ENCODE data around the gene PCDH18. TPM values are rescaled to one million over a fixed set of nuclear protein-coding genes. Genes with fewer than 3 reads are reported as not detected.
A peak's percentile ranks its signal among the peaks of the same experiment; 100 is the strongest.

The PCDH18 gene
- total RNA-seq, 4 donors from 2014 or later = 6.3 to 46.2 (median 11.1) TPM

GRCh38 chr4:137559801-137560200 lies 27.5 kb upstream of the PCDH18 start:
- Histone ChIP-seq H3K4me1 (no peaks in the 10 kb centered on the region), H3K36me3 (no peaks in the 10 kb centered on the region), H3K27ac (no peak overlapping the region), H3K27me3 (no peaks in the 10 kb centered on the region), H3K9me3 (no peaks in the 10 kb centered on the region), H3K4me3 (no peak overlapping the region)
- no peak for DNase-seq
- TF ChIP-seq POLR2A (IDR thresholded peaks at IDR 0.05) (no peak), CTCF (IDR thresholded peaks at IDR 0.05) (no peak)

GRCh38 chr4:137558951-137559350 lies 26.7 kb upstream of the PCDH18 start:
- TF ChIP-seq CTCF (IDR thresholded peaks at IDR 0.05) = no peak
- no peak for TF ChIP-seq POLR2A (IDR thresholded peaks at IDR 0.05)
- Histone ChIP-seq H3K4me3 (no peak overlapping the region), H3K4me1 (no peaks in the 10 kb centered on the region)

GRCh38 chr4:137545461-137545861 lies 13.2 kb upstream of the PCDH18 start:
- peak in 1 of 3 donors; percentile 45 for DNase-seq
- peak overlapping the region in 2 of 4 donors; percentile 6 to 52 for H3K27ac ChIP-seq

More at GRCh38 chr4:137558951-137559350, 26.7 kb upstream of the PCDH18 start:
- H3K27me3 ChIP-seq = no peaks in the 10 kb centered on the region
- no peaks in the 10 kb centered on the region for H3K36me3 ChIP-seq
- no peaks in the 10 kb centered on the region for H3K9me3 ChIP-seq
- H3K27ac ChIP-seq = peak overlapping the region in 2 of 4 donors; percentile 19 to 28
- no peak for DNase-seq

GRCh38 chr4:137543648-137544047 lies 11.4 kb upstream of the PCDH18 start:
- Histone ChIP-seq H3K9me3 (no peaks in the 10 kb centered on the region), H3K27me3 (no peaks in the 10 kb centered on the region), H3K4me3 (no peak overlapping the region), H3K36me3 (no peaks in the 10 kb centered on the region), H3K4me1 (no peaks in the 10 kb centered on the region), H3K27ac (peak overlapping the region in 1 of 4 donors; percentile 40)
- DNase-seq = no peak
- TF ChIP-seq POLR2A (IDR thresholded peaks at IDR 0.05) (no peak), CTCF (IDR thresholded peaks at IDR 0.05) (no peak)

More at GRCh38 chr4:137545461-137545861, 13.2 kb upstream of the PCDH18 start:
- Histone ChIP-seq H3K4me3 (no peak overlapping the region), H3K27me3 (no peaks in the 10 kb centered on the region), H3K36me3 (no peaks in the 10 kb centered on the region), H3K9me3 (no peaks in the 10 kb centered on the region), H3K4me1 (no peaks in the 10 kb centered on the region)
- TF ChIP-seq POLR2A (IDR thresholded peaks at IDR 0.05) (no peak), CTCF (IDR thresholded peaks at IDR 0.05) (no peak)

- no peaks in the 10 kb centered on the region for H3K27me3 ChIP-seq
- no peaks in the 10 kb centered on the region for H3K36me3 ChIP-seq
- no peak for DNase-seq
- no peak for TF ChIP-seq CTCF (IDR thresholded peaks at IDR 0.05)
- H3K4me3 ChIP-seq = no peak overlapping the region
- peak overlapping the region in 2 of 4 donors; percentile 15 to 40 for H3K27ac ChIP-seq
- H3K9me3 ChIP-seq = no peaks in the 10 kb centered on the region
- no peaks in the 10 kb centered on the region for H3K4me1 ChIP-seq
Measured at GRCh38 chr4:137543198-137543597, 10.9 kb upstream of the PCDH18 start.
